PC-3 (cell line): ENCODE measurements around the gene FOXP1.

Source experiments
- EZH2 ChIP-seq: fragments of 300-600 bp; sonication (generic); IDR thresholded peaks from one replicate; pipeline ENCODE4 v1.6.1; 2017; ENCODE audit warnings: antibody characterized with exemption, mild to moderate bottlenecking, low read length; ENCODE audit not compliant: unreplicated experiment
- TF ChIP-seq, protein P1 (sequence below): fragments of 300-600 bp; sonication (generic); conservative IDR thresholded peaks from 2 replicates; pipeline ENCODE4 v1.5.1; 2017; ENCODE audit warnings: antibody characterized with exemption, low read depth, mild to moderate bottlenecking, low read length

DNA sequence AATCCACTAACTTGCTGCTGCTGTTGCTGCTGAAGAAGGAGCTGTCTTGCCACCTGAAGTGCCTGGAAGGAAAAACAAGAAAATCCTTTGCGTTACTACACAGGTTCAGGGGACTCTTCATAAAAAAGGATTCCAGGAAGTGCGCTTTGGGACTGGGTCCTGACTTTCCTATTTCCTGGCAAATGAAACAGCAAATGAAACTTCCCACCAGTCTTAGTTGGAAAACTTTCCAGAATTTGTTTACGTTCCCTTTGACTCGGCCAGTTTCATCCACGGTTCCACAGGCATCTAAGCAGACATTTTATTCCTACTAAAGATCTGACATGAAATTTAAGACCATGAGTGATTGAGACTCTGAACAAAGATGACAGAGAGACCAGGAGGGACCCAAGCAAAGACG lies 471.0 kb downstream of the FOXP1 start:
- TF ChIP-seq, protein P1, sequence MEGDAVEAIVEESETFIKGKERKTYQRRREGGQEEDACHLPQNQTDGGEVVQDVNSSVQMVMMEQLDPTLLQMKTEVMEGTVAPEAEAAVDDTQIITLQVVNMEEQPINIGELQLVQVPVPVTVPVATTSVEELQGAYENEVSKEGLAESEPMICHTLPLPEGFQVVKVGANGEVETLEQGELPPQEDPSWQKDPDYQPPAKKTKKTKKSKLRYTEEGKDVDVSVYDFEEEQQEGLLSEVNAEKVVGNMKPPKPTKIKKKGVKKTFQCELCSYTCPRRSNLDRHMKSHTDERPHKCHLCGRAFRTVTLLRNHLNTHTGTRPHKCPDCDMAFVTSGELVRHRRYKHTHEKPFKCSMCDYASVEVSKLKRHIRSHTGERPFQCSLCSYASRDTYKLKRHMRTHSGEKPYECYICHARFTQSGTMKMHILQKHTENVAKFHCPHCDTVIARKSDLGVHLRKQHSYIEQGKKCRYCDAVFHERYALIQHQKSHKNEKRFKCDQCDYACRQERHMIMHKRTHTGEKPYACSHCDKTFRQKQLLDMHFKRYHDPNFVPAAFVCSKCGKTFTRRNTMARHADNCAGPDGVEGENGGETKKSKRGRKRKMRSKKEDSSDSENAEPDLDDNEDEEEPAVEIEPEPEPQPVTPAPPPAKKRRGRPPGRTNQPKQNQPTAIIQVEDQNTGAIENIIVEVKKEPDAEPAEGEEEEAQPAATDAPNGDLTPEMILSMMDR, result no peak
- TF ChIP-seq EZH2, result no peak
